Measurements from ENCODE around the gene SMOC2. TPM values are rescaled to one million over a fixed set of nuclear protein-coding genes. Genes with fewer than 3 reads are reported as not detected.

Gene SMOC2
- polyA plus RNA-seq, 1 donor (not counting 4 experiments of a cell fraction or from before 2014, with no cell fraction given): 1.1 TPM

- Histone ChIP-seq H3K9ac (ENCODE audit: control insufficient read depth, extremely low read depth, insufficient read depth, low read length) (no peak overlapping the region), H4K20me1 (ENCODE audit: control insufficient read depth, extremely low read depth, insufficient read depth, low read length) (no peaks in the 10 kb centered on the region), H3K9me1 (ENCODE audit: control insufficient read depth, extremely low read depth, insufficient read depth, low read length) (no peaks in the 10 kb centered on the region), H3K27me3 (ENCODE audit: control insufficient read depth, extremely low read depth, insufficient read depth, low read length) (peaks cover 7% of the 10 kb centered on the region), H2AFZ (ENCODE audit: control insufficient read depth, low read length) (no peak overlapping the region), H3K79me2 (ENCODE audit: control insufficient read depth, insufficient read depth, low read length) (no peaks in the 10 kb centered on the region), H3K4me3 (ENCODE audit: control insufficient read depth in 2 of 3, extremely low read depth in 1 of 3, insufficient read depth in 2 of 3, low read depth in 1 of 3, low read length in 3 of 3) (no peak overlapping the region), H3K9me3 (ENCODE audit: control insufficient read depth, low read depth, low read length) (no peaks in the 10 kb centered on the region), H3K36me3 (ENCODE audit: control insufficient read depth in 2 of 2, extremely low read depth in 1 of 2, insufficient read depth in 2 of 2, low read length in 2 of 2) (no peaks in the 10 kb centered on the region), H3K4me2 (ENCODE audit: control insufficient read depth, extremely low read depth, insufficient read depth, low read depth, low read length) (no peak overlapping the region), H3K4me1 (ENCODE audit: control insufficient read depth, extremely low read depth, insufficient read depth, low read length) (no peaks in the 10 kb centered on the region), H3K27ac (ENCODE audit: control insufficient read depth, insufficient read depth, low read length) (no peak overlapping the region)
- dilution Hi-C loops (cut with MboI; ENCODE audit: extremely low pct_ligation_motif_present, low sequenced_read_pairs): no loop called here
- FAIRE-seq (no peak), DNase-seq (ENCODE audit: low read depth, low spot score) (no peak)
- TF ChIP-seq CTCF (optimal IDR thresholded peaks at IDR 0.05 in 1 of 3, IDR thresholded peaks at IDR 0.05 in 1 of 3, conservative IDR thresholded peaks at IDR 0.05 in 1 of 3; ENCODE audit: extremely low read depth in 1 of 3, insufficient read depth in 2 of 3, low read length in 3 of 3): no peak
- no peak for TF ChIP-seq EZH2 (IDR thresholded peaks at IDR 0.05; ENCODE audit: low read length)
Measured at GRCh38 chr6:168420084-168420483, 20.9 kb upstream of the SMOC2 start.

- Histone ChIP-seq H3K9ac (ENCODE audit: control insufficient read depth, extremely low read depth, insufficient read depth, low read length) (no peak overlapping the region), H3K27ac (ENCODE audit: control insufficient read depth, insufficient read depth, low read length) (no peak overlapping the region), H3K4me3 (ENCODE audit: control insufficient read depth in 2 of 3, extremely low read depth in 1 of 3, insufficient read depth in 2 of 3, low read depth in 1 of 3, low read length in 3 of 3) (no peak overlapping the region), H3K4me2 (ENCODE audit: control insufficient read depth, extremely low read depth, insufficient read depth, low read depth, low read length) (no peak overlapping the region), H4K20me1 (ENCODE audit: control insufficient read depth, extremely low read depth, insufficient read depth, low read length) (no peaks in the 10 kb centered on the region), H2AFZ (ENCODE audit: control insufficient read depth, low read length) (no peak overlapping the region), H3K9me1 (ENCODE audit: control insufficient read depth, extremely low read depth, insufficient read depth, low read length) (no peaks in the 10 kb centered on the region), H3K9me3 (ENCODE audit: control insufficient read depth, low read depth, low read length) (no peaks in the 10 kb centered on the region), H3K36me3 (ENCODE audit: control insufficient read depth in 2 of 2, extremely low read depth in 1 of 2, insufficient read depth in 2 of 2, low read length in 2 of 2) (no peaks in the 10 kb centered on the region), H3K79me2 (ENCODE audit: control insufficient read depth, insufficient read depth, low read length) (no peaks in the 10 kb centered on the region), H3K27me3 (ENCODE audit: control insufficient read depth, extremely low read depth, insufficient read depth, low read length) (peaks cover 7% of the 10 kb centered on the region), H3K4me1 (ENCODE audit: control insufficient read depth, extremely low read depth, insufficient read depth, low read length) (no peaks in the 10 kb centered on the region)
- FAIRE-seq (no peak), DNase-seq (ENCODE audit: low read depth, low spot score) (no peak)
- TF ChIP-seq CTCF (optimal IDR thresholded peaks at IDR 0.05 in 1 of 3, IDR thresholded peaks at IDR 0.05 in 1 of 3, conservative IDR thresholded peaks at IDR 0.05 in 1 of 3; ENCODE audit: extremely low read depth in 1 of 3, insufficient read depth in 2 of 3, low read length in 3 of 3) (no peak), EZH2 (IDR thresholded peaks at IDR 0.05; ENCODE audit: low read length) (no peak)
- dilution Hi-C loops (cut with MboI; ENCODE audit: extremely low pct_ligation_motif_present, low sequenced_read_pairs): no loop called here
Measured at GRCh38 chr6:168420706-168421105, 20.3 kb upstream of the SMOC2 start.
